Measurements from ENCODE around the gene PJA1. TPM values are rescaled to one million over a fixed set of nuclear protein-coding genes. Genes with fewer than 3 reads are reported as not detected.

PJA1 gene
- total RNA-seq, 6 experiments from 2014 or later = 3.9 to 10.4 (median 6.7) TPM

- DNase-seq = no peak
- intact Hi-C loops (cut with DNase I) = no loop called here
Measured at GRCh38 chrX:69195192-69195591, 29.9 kb upstream of the PJA1 start.

GRCh38 chrX:69192603-69193002, 27.4 kb upstream of the PJA1 start:
- intact Hi-C loops (cut with DNase I) = no loop called here
- WGBS (ENCODE audit: insufficient coverage, low coverage, low lambda C conversion rate, missing lambda C conversion rate) = 59% methylated on average over 2 of the region's 2 CpGs
- TF ChIP-seq CTCF (IDR thresholded peaks at IDR 0.05) (no peak), POLR2A (IDR thresholded peaks at IDR 0.05) (no peak)
- Histone ChIP-seq H3K9me3 (no peaks in the 10 kb centered on the region), H3K4me1 (no peaks in the 10 kb centered on the region), H3K4me3 (no peak overlapping the region), H3K36me3 (no peaks in the 10 kb centered on the region), H3K27ac (no peak overlapping the region), H3K27me3 (no peaks in the 10 kb centered on the region)
- no peak for ATAC-seq
- DNase-seq = no peak

More at GRCh38 chrX:69195192-69195591, 29.9 kb upstream of the PJA1 start:
- TF ChIP-seq POLR2A (IDR thresholded peaks at IDR 0.05) (no peak), CTCF (IDR thresholded peaks at IDR 0.05) (no peak)
- Histone ChIP-seq H3K27me3 (no peaks in the 10 kb centered on the region), H3K27ac (no peak overlapping the region), H3K4me1 (no peaks in the 10 kb centered on the region), H3K4me3 (no peak overlapping the region), H3K9me3 (no peaks in the 10 kb centered on the region), H3K36me3 (no peaks in the 10 kb centered on the region)
- 100% methylated on average over 1 of the region's 10 CpGs for WGBS (ENCODE audit: insufficient coverage, low coverage, low lambda C conversion rate, missing lambda C conversion rate)
- ATAC-seq = no peak

GRCh38 chrX:69189576-69190371, 24.5 kb upstream of the PJA1 start:
- Histone ChIP-seq H3K36me3 (no peaks in the 10 kb centered on the region), H3K4me1 (no peaks in the 10 kb centered on the region), H3K9me3 (no peaks in the 10 kb centered on the region), H3K27ac (no peak overlapping the region), H3K4me3 (no peak overlapping the region), H3K27me3 (no peaks in the 10 kb centered on the region)
- TF ChIP-seq POLR2A (IDR thresholded peaks at IDR 0.05) = no peak
- TF ChIP-seq CTCF (IDR thresholded peaks at IDR 0.05) = no peak
- DNase-seq (no peak), ATAC-seq (no peak)
- 34% methylated on average over 7 of the region's 9 CpGs for WGBS (ENCODE audit: insufficient coverage, low coverage, low lambda C conversion rate, missing lambda C conversion rate)
- intact Hi-C loops (cut with DNase I) = no loop called here

GRCh38 chrX:69186651-69187050, 21.4 kb upstream of the PJA1 start:
- no CpG with 5 or more reads among the region's 1 CpG for WGBS (ENCODE audit: insufficient coverage, low coverage, low lambda C conversion rate, missing lambda C conversion rate)

More at GRCh38 chrX:69186651-69187050, 21.4 kb upstream of the PJA1 start:
- Histone ChIP-seq H3K27ac (no peak overlapping the region), H3K4me3 (no peak overlapping the region), H3K27me3 (no peaks in the 10 kb centered on the region), H3K4me1 (no peaks in the 10 kb centered on the region), H3K9me3 (no peaks in the 10 kb centered on the region), H3K36me3 (no peaks in the 10 kb centered on the region)
- TF ChIP-seq CTCF (IDR thresholded peaks at IDR 0.05) = no peak
- no peak for TF ChIP-seq POLR2A (IDR thresholded peaks at IDR 0.05)
- DNase-seq = no peak
- no peak for ATAC-seq
- intact Hi-C loops (cut with DNase I) = no loop called here

Data from right lobe of liver (tissue), 6 donors.